CD4-positive, alpha-beta T cell treated with Interleukin-2 at 100 ng/mL for 4 hours (primary cell): ENCODE data around the gene RPP38.

Experiments used
- DNase-seq: peaks from one replicate; pipeline ENCODE4 v3.0.0-alpha.2; 2020; ENCODE audit warnings: low spot score

RPP38 gene

GRCh38 chr10:15097011-15097812, at the start of gene RPP38:
Gene RPP38, plus strand, starts transcription at chr10:15097355. Its CDS starts 5,960 bp downstream, at chr10:15103315.
- peak; percentile 93 for DNase-seq

GRCh38 chr10:15049533-15049932, 47.6 kb upstream of the RPP38 start:
- no peak for DNase-seq

- DNase-seq = no peak
Observed at GRCh38 chr10:15052121-15052520, 45.0 kb upstream of the RPP38 start.

- no peak for DNase-seq
Observed at GRCh38 chr10:15053061-15053460, 44.1 kb upstream of the RPP38 start.

- DNase-seq = no peak
Observed at GRCh38 chr10:15058689-15059088, 38.5 kb upstream of the RPP38 start.

GRCh38 chr10:15059914-15060313, 37.2 kb upstream of the RPP38 start:
- DNase-seq = no peak

- no peak for DNase-seq
Observed at GRCh38 chr10:15060638-15061037, 36.5 kb upstream of the RPP38 start.

- DNase-seq = no peak
Observed at GRCh38 chr10:15067154-15067553, 30.0 kb upstream of the RPP38 start.

GRCh38 chr10:15068802-15069201, 28.4 kb upstream of the RPP38 start:
- DNase-seq = no peak

- DNase-seq = no peak
Observed at GRCh38 chr10:15069230-15069629, 27.9 kb upstream of the RPP38 start.

GRCh38 chr10:15072358-15072757, 24.8 kb upstream of the RPP38 start:
- no peak for DNase-seq

GRCh38 chr10:15075421-15075820, 21.7 kb upstream of the RPP38 start:
- no peak for DNase-seq

GRCh38 chr10:15083674-15084501, 13.3 kb upstream of the RPP38 start:
- DNase-seq = no peak

GRCh38 chr10:15084502-15084922, 12.6 kb upstream of the RPP38 start:
- peak; percentile 61 for DNase-seq

GRCh38 chr10:15088428-15089261, 8.5 kb upstream of the RPP38 start, which contains the start of gene ACBD7:
Gene ACBD7, minus strand, starts transcription at chr10:15088776. Its CDS starts 48 bp downstream, at chr10:15088728.
- peak; percentile 76 for DNase-seq

- DNase-seq = no peak
Observed at GRCh38 chr10:15091418-15091817, 5.7 kb upstream of the RPP38 start.

- DNase-seq = no peak
Observed at GRCh38 chr10:15092855-15093408, 4.2 kb upstream of the RPP38 start.

GRCh38 chr10:15096661-15097010, 519 bp upstream of the RPP38 start:
- DNase-seq = no peak

- no peak for DNase-seq
Observed at GRCh38 chr10:15099886-15100285, 2.7 kb downstream of the RPP38 start.

GRCh38 chr10:15103513-15103912, 6.4 kb downstream of the RPP38 start:
- DNase-seq = no peak

GRCh38 chr10:15106352-15107013, 9.3 kb downstream of the RPP38 start:
- peak; percentile 71 for DNase-seq
